H1 (cell line): ENCODE results near the gene MAGI2. TPM values are rescaled to one million over a fixed set of nuclear protein-coding genes. Genes with fewer than 3 reads are reported as not detected.

ENCODE experiments used
- CTCF ChIA-PET: fragments of 300-600 bp; sonication (Branson Sonifier 250); formaldehyde crosslinking; loops from one replicate; lab custom pipeline; 2021; ENCODE audit not compliant: partially characterized antibody; lab: Charles Lee
- POLR2A ChIA-PET: fragments of 300-600 bp; sonication (Branson Sonifier 250); formaldehyde crosslinking; loops from one replicate; lab custom pipeline; 2021; ENCODE audit warnings: inconsistent platforms; ENCODE audit not compliant: partially characterized antibody; lab: Charles Lee
- DNase-seq, 2 experiments: peaks; one replicate each; pipeline versions ENCODE4 v3.0.0 to v3.0.0-alpha.2; 2010 to 2022; ENCODE audit warnings: low spot score in 2 of 2, low read depth in 1 of 2, mixed read lengths in 1 of 2
- FAIRE-seq: peaks from 2 replicates; lab custom pipeline; 2011; peaks lifted over from hg19 to GRCh38; lab: Jason Lieb, UNC
- H2AFZ ChIP-seq: 2 replicates; pipeline ENCODE4 v1.8.1; 2012; ENCODE audit warnings: low read length, inconsistent platforms
- H2AK5ac ChIP-seq: 2 replicates; pipeline ENCODE4 v1.6.1; 2013; ENCODE audit warnings: low read depth, low read length
- H2BK120ac ChIP-seq: replicated peaks from 2 replicates; pipeline ENCODE3; 2013; ENCODE audit warnings: low read depth, low read length, inconsistent platforms
- H2BK12ac ChIP-seq: 2 replicates; pipeline ENCODE4 v1.6.1; 2013; ENCODE audit warnings: low read depth, low read length
- H2BK15ac ChIP-seq: 2 replicates; pipeline ENCODE4 v1.6.1; 2013; ENCODE audit warnings: low read length
- H2BK20ac ChIP-seq: 2 replicates; pipeline ENCODE4 v1.6.1; 2013; ENCODE audit warnings: low read length
- H2BK5ac ChIP-seq: 2 replicates; pipeline ENCODE4 v1.6.1; 2013; ENCODE audit warnings: low read depth, low read length
- H3K14ac ChIP-seq: 2 replicates; pipeline ENCODE4 v1.6.1; 2013; ENCODE audit warnings: inconsistent platforms; ENCODE audit not compliant: insufficient read length
- H3K18ac ChIP-seq: 2 replicates; pipeline ENCODE4 v1.6.1; 2013; ENCODE audit warnings: low read length; ENCODE audit errors: extremely low read depth
- H3K23ac ChIP-seq: 2 replicates; pipeline ENCODE4 v1.6.1; 2013; ENCODE audit warnings: inconsistent platforms; ENCODE audit not compliant: insufficient read length
- H3K23me2 ChIP-seq: 2 replicates; pipeline ENCODE4 v1.6.1; 2013; ENCODE audit warnings: low read depth, low read length
- H3K27ac ChIP-seq: 2 replicates; pipeline ENCODE4 v1.6.1; 2011; ENCODE audit warnings: low read depth, low read length, inconsistent platforms
- H3K27me3 ChIP-seq, 4 experiments: replicated peaks in 1 of 4; 1 replicate in 1 of 4; 2 replicates in 3 of 4; pipeline versions ENCODE4 v1.6.1 to v1.8.1; 2011 to 2013; ENCODE audit warnings: low read length in 3 of 4, mild to moderate bottlenecking in 3 of 4, inconsistent platforms in 2 of 4, mixed read lengths in 2 of 4, moderate library complexity in 1 of 4; ENCODE audit not compliant: control insufficient read depth in 3 of 4, insufficient read depth in 3 of 4; ENCODE audit errors: extremely low read depth in 1 of 4
- H3K36me3 ChIP-seq, 4 experiments: 2 replicates each; pipeline versions ENCODE4 v1.6.1 to v1.8.1; 2011 to 2013; ENCODE audit warnings: mild to moderate bottlenecking in 4 of 4, low read length in 3 of 4, moderate library complexity in 2 of 4, control low read depth in 1 of 4, inconsistent platforms in 1 of 4; ENCODE audit not compliant: insufficient read depth in 4 of 4, control insufficient read depth in 2 of 4
- H3K4ac ChIP-seq: replicated peaks from 2 replicates; pipeline ENCODE3; 2013; ENCODE audit warnings: low read length, low read depth, mixed read lengths, inconsistent platforms; ENCODE audit not compliant: insufficient read length
- H3K4me1 ChIP-seq, 4 experiments: replicated peaks in 1 of 4; 1 replicate in 1 of 4; 2 replicates in 3 of 4; pipeline versions ENCODE4 v1.6.1 to v1.8.1; 2011 to 2013; ENCODE audit warnings: low read length in 3 of 4, inconsistent platforms in 2 of 4, mixed read lengths in 1 of 4; ENCODE audit not compliant: insufficient read depth in 4 of 4, control insufficient read depth in 3 of 4
- H3K4me2 ChIP-seq, 2 experiments: 2 replicates each; pipeline versions ENCODE4 v1.6.1 to v1.8.1; 2011 to 2013; ENCODE audit warnings: low read depth in 2 of 2, low read length in 2 of 2, control low read depth in 1 of 2, inconsistent platforms in 1 of 2, mild to moderate bottlenecking in 1 of 2; ENCODE audit not compliant: insufficient read depth in 1 of 2
- H3K4me3 ChIP-seq, 4 experiments: fragments of 200-600, 300-600 bp in 1 of 4; sonication (generic), shearing (Covaris generic), sonication (Bioruptor Twin) in 1 of 4; 2 replicates each; pipeline versions ENCODE4 v1.5.1 to v1.8.1; 2011 to 2016; ENCODE audit warnings: low read length in 4 of 4, low read depth in 3 of 4, control low read depth in 2 of 4, inconsistent platforms in 2 of 4, mild to moderate bottlenecking in 2 of 4, mixed read lengths in 1 of 4, moderate library complexity in 1 of 4; ENCODE audit not compliant: insufficient read depth in 2 of 4; ENCODE audit errors: extremely low read depth in 1 of 4
- H3K56ac ChIP-seq: replicated peaks from 2 replicates; pipeline ENCODE3; 2013; ENCODE audit warnings: low read depth, mild to moderate bottlenecking, mixed read lengths, low read length, inconsistent platforms; ENCODE audit not compliant: insufficient read length
- H3K79me1 ChIP-seq: 2 replicates; pipeline ENCODE4 v1.6.1; 2013; ENCODE audit warnings: low read depth, low read length, control low read depth
- H3K79me2 ChIP-seq, 2 experiments: 2 replicates each; pipeline versions ENCODE4 v1.6.1 to v1.8.1; 2012 to 2013; ENCODE audit warnings: low read length in 2 of 2, mild to moderate bottlenecking in 2 of 2, inconsistent platforms in 1 of 2; ENCODE audit not compliant: insufficient read depth in 2 of 2, control insufficient read depth in 1 of 2
- H3K9ac ChIP-seq, 4 experiments: replicated peaks in 1 of 4; 1 replicate in 1 of 4; 2 replicates in 3 of 4; pipeline versions ENCODE4 v1.6.1 to v1.8.1; 2011 to 2013; ENCODE audit warnings: low read depth in 3 of 4, low read length in 3 of 4, control low read depth in 2 of 4, mild to moderate bottlenecking in 2 of 4, moderate library complexity in 2 of 4, inconsistent platforms in 1 of 4; ENCODE audit errors: extremely low read depth in 1 of 4
- H3K9me3 ChIP-seq, 2 experiments: 2 replicates each; pipeline versions ENCODE4 v1.6.1 to v1.8.1; 2012 to 2013; ENCODE audit warnings: mild to moderate bottlenecking in 2 of 2, moderate library complexity in 2 of 2, control low read depth in 1 of 2, inconsistent platforms in 1 of 2, low read depth in 1 of 2, low read length in 1 of 2, mixed read lengths in 1 of 2; ENCODE audit not compliant: insufficient read depth in 2 of 2
- H4K20me1 ChIP-seq, 2 experiments: replicated peaks in 1 of 2; 2 replicates each; pipeline versions ENCODE3 to v1.8.1; 2011 to 2013; ENCODE audit warnings: inconsistent platforms in 2 of 2, low read length in 2 of 2, mild to moderate bottlenecking in 1 of 2; ENCODE audit not compliant: insufficient read depth in 2 of 2, control insufficient read depth in 1 of 2
- H4K5ac ChIP-seq: 2 replicates; pipeline ENCODE4 v1.6.1; 2013; ENCODE audit warnings: low read length, low read depth, mixed read lengths, inconsistent platforms; ENCODE audit not compliant: insufficient read length
- H4K8ac ChIP-seq: 2 replicates; pipeline ENCODE4 v1.8.0; 2013; ENCODE audit warnings: mild to moderate bottlenecking, moderate library complexity, low read length, inconsistent platforms; ENCODE audit not compliant: insufficient read depth; ENCODE audit errors: extremely low read depth
- H4K91ac ChIP-seq: replicated peaks from 2 replicates; pipeline ENCODE3; 2013; ENCODE audit warnings: low read length, mixed read lengths, inconsistent platforms; ENCODE audit not compliant: insufficient read length
- ASH2L ChIP-seq: fragments of 200-600, 300-600 bp; sonication (generic); IDR thresholded peaks from one replicate; pipeline ENCODE4 v1.7.1; 2017; ENCODE audit warnings: low read length
- BCL11A ChIP-seq, 2 experiments: IDR thresholded peaks; one replicate each; pipeline ENCODE4 v1.6.1; 2011; ENCODE audit warnings: low read depth in 2 of 2, low read length in 2 of 2, mild to moderate bottlenecking in 2 of 2
- CBX8 ChIP-seq: fragments of 300-800, 300-1000 bp; sonication (generic); IDR thresholded peaks from 2 replicates; pipeline ENCODE4 v1.7.1; 2016; ENCODE audit warnings: low read depth, low read length, borderline replicate concordance
- CEBPB ChIP-seq: IDR thresholded peaks from 2 replicates; pipeline ENCODE4 v1.6.1; 2012; ENCODE audit warnings: low read depth, low read length
- CTBP2 ChIP-seq: IDR thresholded peaks from 2 replicates; pipeline ENCODE4 v1.7.0; 2011; ENCODE audit warnings: borderline replicate concordance, mild to moderate bottlenecking, moderate library complexity, mixed read lengths, low read length; ENCODE audit not compliant: insufficient read depth, insufficient read length
- E2F6 ChIP-seq: IDR thresholded peaks from 2 replicates; pipeline ENCODE4 v1.6.1; 2012; ENCODE audit warnings: inconsistent platforms
- HDAC6 ChIP-seq: IDR thresholded peaks from one replicate; pipeline ENCODE4 v1.7.1; 2012; ENCODE audit warnings: low read depth, mild to moderate bottlenecking, inconsistent platforms, low read length, moderate library complexity
- JUN ChIP-seq: IDR thresholded peaks from 2 replicates; pipeline ENCODE4 v1.6.1; 2011; ENCODE audit warnings: low read depth, mild to moderate bottlenecking, improper control_type of control experiment, low read length
- KDM1A ChIP-seq: fragments of 200-600, 300-600 bp; sonication (generic); IDR thresholded peaks from 2 replicates; pipeline ENCODE4 v1.7.1; 2016; ENCODE audit warnings: mild to moderate bottlenecking, low read length, borderline replicate concordance
- KDM4A ChIP-seq: IDR thresholded peaks from one replicate; pipeline ENCODE4 v1.7.1; 2012; ENCODE audit warnings: low read depth, mild to moderate bottlenecking, moderate library complexity, low read length, inconsistent platforms; ENCODE audit not compliant: severe bottlenecking
- POU5F1 ChIP-seq: IDR thresholded peaks from 2 replicates; pipeline ENCODE4 v1.6.1; 2011; ENCODE audit warnings: low read depth, mild to moderate bottlenecking, low read length, moderate library complexity
- RXRA ChIP-seq: IDR thresholded peaks from 2 replicates; pipeline ENCODE4 v1.6.1; 2011; ENCODE audit warnings: low read depth, mild to moderate bottlenecking, low read length, moderate library complexity; ENCODE audit not compliant: insufficient read depth
- SIX5 ChIP-seq: IDR thresholded peaks from 2 replicates; pipeline ENCODE4 v1.6.1; 2011; ENCODE audit warnings: mild to moderate bottlenecking, low read depth, low read length
- SRF ChIP-seq: IDR thresholded peaks from 2 replicates; pipeline ENCODE4 v1.6.1; 2011; ENCODE audit warnings: mild to moderate bottlenecking, low read depth, low read length, moderate library complexity
- YY1 ChIP-seq: IDR thresholded peaks from 2 replicates; pipeline ENCODE4 v1.6.1; 2011; ENCODE audit warnings: low read depth, mild to moderate bottlenecking, low read length
- ZNF274 ChIP-seq: IDR thresholded peaks from 2 replicates; pipeline ENCODE4 v1.7.0; 2012; ENCODE audit warnings: low read length, borderline replicate concordance; ENCODE audit errors: extremely low read depth
- polyA plus RNA-seq, 7 experiments: library from polyadenylated mRNA; depleted of rRNA in 3 of 7; stranded (reverse) in 5 of 7; unstranded in 2 of 7; fragments of >200 nt in 5 of 7; fragments of 200-250 nt in 2 of 7; gene quantifications; 1 replicate in 5 of 7; 2 replicates in 1 of 7; 4 replicates in 1 of 7; pipeline versions ENCODE4 v1.2.1 to v1.2.3, GENCODE V29; 2011 to 2013; ENCODE audit warnings: missing spikeins in 2 of 7, mixed read lengths in 2 of 7
- total RNA-seq: library from RNA; stranded (reverse); fragmentation: NEBNext Ultra II Directional; extraction: Animal tissue kit (Norgen Biotek cat#: 25700); gene quantifications from 2 replicates; pipeline ENCODE4 v1.2.1, GENCODE V29; 2021

MAGI2 gene
- total and polyA plus RNA-seq, 2 of the 8 experiments (the other 6 are each of a cell fraction or from before 2014, with no cell fraction given) = 6.0 to 27.3 TPM

- ChIA-PET CTCF (interaction anchor here (0.6 kb wide), 1 partner anchor 267 kb away, joined by 3 read pairs; no protein-coding TSS in a partner anchor), POLR2A (no interaction called here)
- H3K79me2 ChIP-seq = no peaks in the 10 kb centered on the region
- H2AFZ ChIP-seq = no peak overlapping the region
- H4K91ac ChIP-seq = no peak overlapping the region
- H3K23ac ChIP-seq = no peak overlapping the region
- H3K27ac ChIP-seq = no peak overlapping the region
- H2BK120ac ChIP-seq = no peak overlapping the region
- no peak overlapping the region for H4K8ac ChIP-seq
- H2BK5ac ChIP-seq = no peak overlapping the region
- H3K56ac ChIP-seq = no peak overlapping the region
- H3K4me2 ChIP-seq = no peak overlapping the region
- H4K20me1 ChIP-seq = no peaks in the 10 kb centered on the region
- no peak for FAIRE-seq
- no peak overlapping the region for H3K4ac ChIP-seq
- H3K36me3 ChIP-seq = no peaks in the 10 kb centered on the region
- no peak overlapping the region for H3K9ac ChIP-seq
- no peak overlapping the region for H2BK12ac ChIP-seq
- no peak for DNase-seq
- no peak overlapping the region for H2AK5ac ChIP-seq
- H3K79me1 ChIP-seq = no peaks in the 10 kb centered on the region
- no peaks in the 10 kb centered on the region for H3K9me3 ChIP-seq
- no peaks in the 10 kb centered on the region for H3K27me3 ChIP-seq
- H3K4me1 ChIP-seq = no peaks in the 10 kb centered on the region
- no peak overlapping the region for H2BK20ac ChIP-seq
- H4K5ac ChIP-seq = no peak overlapping the region
- H3K23me2 ChIP-seq = no peaks in the 10 kb centered on the region
- no peak overlapping the region for H2BK15ac ChIP-seq
- no peak overlapping the region for H3K18ac ChIP-seq
- H3K4me3 ChIP-seq = no peak overlapping the region
- no peak overlapping the region for H3K14ac ChIP-seq
- TF ChIP-seq ASH2L (no peak), SRF (no peak), BCL11A (IDR thresholded peaks at IDR 0.05; ENCODE audit: low read depth in 2 of 2, low read length in 2 of 2) (no peak), E2F6 (no peak), CTBP2 (no peak), SIX5 (no peak), CBX8 (no peak), ZNF274 (no peak), KDM1A (no peak), YY1 (no peak), JUN (no peak), POU5F1 (no peak), KDM4A (no peak), RXRA (no peak), CEBPB (no peak), HDAC6 (no peak)
Observed at GRCh38 chr7:79436378-79436777, 17.1 kb downstream of the MAGI2 start.
